Measurements from ENCODE around the gene UPB1. TPM values are rescaled to one million over a fixed set of nuclear protein-coding genes. Genes with fewer than 3 reads are reported as not detected.

The UPB1 gene
- total RNA-seq, 1 experiment from 2014 or later = 0.09 TPM

GRCh38 chr22:24535348-24535747, 40.2 kb downstream of the UPB1 start:
- ChIA-PET POLR2A (interaction anchor here (0.7 kb wide), 1 partner anchor 58 kb away, joined by 7 read pairs; no protein-coding TSS in a partner anchor), CTCF (no interaction called here)
- H3K27me3 Mint-ChIP-seq (ENCODE audit: low read depth) = no peaks in the 10 kb centered on the region; the same call in 1 of the 2 replicates
- TF ChIP-seq ZBTB43 (CRISPR knock-in tag; IDR thresholded peaks at IDR 0.05) (no peak), ZNF416 (CRISPR knock-in tag; IDR thresholded peaks at IDR 0.05) (no peak), ZNF121 (CRISPR knock-in tag; IDR thresholded peaks at IDR 0.05) (no peak), RORB (CRISPR knock-in tag; IDR thresholded peaks at IDR 0.05) (no peak), FOXJ3 (CRISPR knock-in tag; IDR thresholded peaks at IDR 0.05; ENCODE audit: borderline replicate concordance) (no peak), ATF6 (CRISPR knock-in tag; IDR thresholded peaks at IDR 0.05) (no peak), ZSCAN18 (CRISPR knock-in tag; IDR thresholded peaks at IDR 0.05) (no peak), RELA (CRISPR knock-in tag; IDR thresholded peaks at IDR 0.05; ENCODE audit: borderline replicate concordance) (no peak), MLX (CRISPR knock-in tag; IDR thresholded peaks at IDR 0.05) (no peak), ZNF671 (CRISPR knock-in tag; IDR thresholded peaks at IDR 0.05) (no peak)
- H3K9me3 Mint-ChIP-seq = no peaks in the 10 kb centered on the region
- no peaks in the 10 kb centered on the region for H3K4me1 Mint-ChIP-seq
- H3K27ac Mint-ChIP-seq = no peak overlapping the region
- peaks cover 2% of the 10 kb centered on the region; the same call in 1 of the 2 replicates for H3K36me3 Mint-ChIP-seq
- ATAC-seq (no peak), DNase-seq (ENCODE audit: low spot score) (no peak)
- no peak overlapping the region for H3K4me3 Mint-ChIP-seq

GRCh38 chr22:24536089-24536488, 41.0 kb downstream of the UPB1 start:
- ATAC-seq = no peak
- Mint-ChIP-seq H3K27ac (no peak overlapping the region), H3K4me1 (no peaks in the 10 kb centered on the region), H3K4me3 (no peak overlapping the region), H3K9me3 (no peaks in the 10 kb centered on the region), H3K36me3 (peaks cover 9% of the 10 kb centered on the region; the same call in 1 of the 2 replicates), H3K27me3 (ENCODE audit: low read depth) (no peaks in the 10 kb centered on the region; the same call in 1 of the 2 replicates)
- ChIA-PET POLR2A (interaction anchor here (0.7 kb wide), 1 partner anchor 35 kb away, joined by 5 read pairs; no protein-coding TSS in a partner anchor), CTCF (no interaction called here)
- TF ChIP-seq, protein P1, sequence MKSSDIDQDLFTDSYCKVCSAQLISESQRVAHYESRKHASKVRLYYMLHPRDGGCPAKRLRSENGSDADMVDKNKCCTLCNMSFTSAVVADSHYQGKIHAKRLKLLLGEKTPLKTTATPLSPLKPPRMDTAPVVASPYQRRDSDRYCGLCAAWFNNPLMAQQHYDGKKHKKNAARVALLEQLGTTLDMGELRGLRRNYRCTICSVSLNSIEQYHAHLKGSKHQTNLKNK (CRISPR knock-in tag; IDR thresholded peaks at IDR 0.05) = no peak
- TF ChIP-seq GABPB1 (CRISPR knock-in tag; IDR thresholded peaks at IDR 0.05) (no peak), KAT7 (CRISPR knock-in tag; IDR thresholded peaks at IDR 0.05; ENCODE audit: borderline replicate concordance) (no peak), E2F4 (CRISPR knock-in tag; IDR thresholded peaks at IDR 0.05; ENCODE audit: borderline replicate concordance, low read depth) (no peak), JAZF1 (CRISPR knock-in tag; IDR thresholded peaks at IDR 0.05) (no peak), JUN (CRISPR knock-in tag; IDR thresholded peaks at IDR 0.05) (no peak), NFE2L1 (CRISPR knock-in tag; IDR thresholded peaks at IDR 0.05) (no peak), RELA (CRISPR knock-in tag; IDR thresholded peaks at IDR 0.05; ENCODE audit: borderline replicate concordance) (no peak), IRF2 (CRISPR knock-in tag; IDR thresholded peaks at IDR 0.05; ENCODE audit: borderline replicate concordance, low read depth) (no peak), MYBL2 (CRISPR knock-in tag; IDR thresholded peaks at IDR 0.05) (no peak)
- TF ChIP-seq, protein P2, sequence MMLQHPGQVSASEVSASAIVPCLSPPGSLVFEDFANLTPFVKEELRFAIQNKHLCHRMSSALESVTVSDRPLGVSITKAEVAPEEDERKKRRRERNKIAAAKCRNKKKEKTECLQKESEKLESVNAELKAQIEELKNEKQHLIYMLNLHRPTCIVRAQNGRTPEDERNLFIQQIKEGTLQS (CRISPR knock-in tag; conservative IDR thresholded peaks at IDR 0.05) = no peak
- DNase-seq (ENCODE audit: low spot score) = no peak

All from WTC11 (cell line).